Activated CD4-positive, alpha-beta T cell treated with anti-CD3 and anti-CD28 coated beads, Interleukin-2, amount 10 ng/mL, durations not matched to agents 24 days and 14 days (primary cell): ENCODE results near the gene MARS2. TPM values are rescaled to one million over a fixed set of nuclear protein-coding genes. Genes with fewer than 3 reads are reported as not detected.
"Not testable (repeated sequence)": the region's sequence is repeated elsewhere in the genome, so short reads cannot be mapped to it uniquely, and the experiment has no call there.

Experiments used
- DNase-seq: peaks from one replicate; pipeline ENCODE4 v3.0.0; 2022
- H3K27ac Mint-ChIP-seq: one replicate; pipeline ENCODE4 v1.8.0; 2022; ENCODE audit warnings: mild to moderate bottlenecking, mixed read lengths
- H3K27me3 Mint-ChIP-seq: one replicate; pipeline ENCODE4 v1.8.0; 2022; ENCODE audit warnings: mixed read lengths
- H3K36me3 Mint-ChIP-seq: one replicate; pipeline ENCODE4 v1.8.0; 2022; ENCODE audit warnings: low read depth, mild to moderate bottlenecking, mixed read lengths
- H3K4me1 Mint-ChIP-seq: one replicate; pipeline ENCODE4 v1.8.0; 2021; ENCODE audit warnings: mixed read lengths
- H3K4me3 Mint-ChIP-seq: one replicate; pipeline ENCODE4 v1.8.0; 2022; ENCODE audit warnings: mild to moderate bottlenecking, moderate library complexity, mixed read lengths
- H3K9me3 Mint-ChIP-seq: one replicate; pipeline ENCODE4 v1.8.0; 2021; ENCODE audit warnings: mixed read lengths
- intact Hi-C: fragments of 100-400 bp; cut with micrococcal nuclease; formaldehyde crosslinking; loops from one replicate; pipeline ENCODE4 v1.15.1; 2023
- total RNA-seq: library from RNA; stranded (reverse); gene quantifications from 2 replicates; pipeline ENCODE4 v1.2.3, GENCODE V29; 2022

The MARS2 gene
- total RNA-seq, 1 donor from 2014 or later: 23.2 TPM

DNA sequence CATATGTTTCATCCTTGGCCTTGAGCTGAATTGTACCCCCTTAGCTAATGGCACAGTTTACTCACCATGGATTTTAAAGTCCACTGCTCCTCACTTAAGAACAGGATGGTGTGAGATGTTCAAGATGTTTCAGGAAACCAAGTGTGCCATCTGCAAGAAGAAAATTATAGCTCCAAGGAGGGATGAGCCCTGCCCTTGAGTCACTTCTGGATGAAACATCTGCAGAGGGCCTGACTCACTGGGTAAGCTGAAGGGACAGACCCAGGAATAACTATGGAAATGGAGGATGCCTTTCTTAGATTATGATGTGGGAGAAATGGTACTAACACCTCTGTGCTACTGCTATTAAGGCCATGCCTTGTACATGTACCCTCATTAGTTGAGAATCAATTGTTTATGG, 6.4 kb downstream of the MARS2 start:
- DNase-seq: no peak
- H3K36me3 Mint-ChIP-seq: peaks cover 42% of the 10 kb centered on the region
- H3K27me3 Mint-ChIP-seq: no peaks in the 10 kb centered on the region
- H3K27ac Mint-ChIP-seq: no peak overlapping the region
- H3K4me3 Mint-ChIP-seq: no peak overlapping the region
- intact Hi-C loops: no loop called here
- no peaks in the 10 kb centered on the region for H3K9me3 Mint-ChIP-seq
- H3K4me1 Mint-ChIP-seq: peaks cover 28% of the 10 kb centered on the region

DNA sequence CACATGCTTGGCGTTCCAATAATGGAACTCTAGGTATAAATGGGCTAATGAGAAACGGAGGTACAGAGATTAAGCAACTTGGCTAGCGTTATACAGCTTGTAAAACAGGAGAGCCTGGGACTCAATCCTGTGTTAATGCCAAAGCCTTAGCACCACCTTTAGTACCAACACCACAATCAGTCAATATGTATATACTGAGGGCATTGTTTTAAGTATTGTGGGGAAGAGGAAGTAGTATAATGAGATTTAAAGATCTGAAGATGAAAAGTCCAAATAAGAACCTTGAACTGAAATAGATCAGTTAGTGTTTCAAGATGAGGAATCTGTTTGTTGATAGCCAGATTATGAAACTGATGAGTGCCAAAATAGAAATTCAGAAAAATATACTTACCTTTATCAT, 8.1 kb downstream of the MARS2 start:
- H3K9me3 Mint-ChIP-seq: no peaks in the 10 kb centered on the region
- H3K4me1 Mint-ChIP-seq: peaks cover 22% of the 10 kb centered on the region
- intact Hi-C loops: no loop called here
- H3K27me3 Mint-ChIP-seq: no peaks in the 10 kb centered on the region
- H3K4me3 Mint-ChIP-seq: no peak overlapping the region
- H3K27ac Mint-ChIP-seq: no peak overlapping the region
- no peak for DNase-seq
- H3K36me3 Mint-ChIP-seq: peaks cover 36% of the 10 kb centered on the region

DNA sequence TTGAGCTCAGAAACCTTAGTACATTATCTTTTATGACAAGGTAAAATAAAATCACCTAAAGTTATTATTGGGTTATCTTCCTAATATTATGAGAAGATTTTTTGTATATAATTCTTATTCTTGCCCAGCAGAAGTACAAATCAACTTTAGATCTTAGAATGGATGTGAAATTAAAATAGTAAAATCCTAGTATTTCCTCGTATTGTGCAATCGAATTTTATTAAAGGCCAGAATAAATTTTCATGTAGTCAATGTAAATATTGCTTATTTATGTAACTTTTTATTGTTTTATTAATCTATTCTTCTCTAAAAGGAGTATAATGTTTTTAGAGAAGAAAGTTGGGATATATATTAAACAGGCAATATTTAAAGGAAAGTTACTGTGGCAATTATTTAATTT, 12.7 kb downstream of the MARS2 start:
- no peaks in the 10 kb centered on the region for H3K27me3 Mint-ChIP-seq
- no peak overlapping the region for H3K27ac Mint-ChIP-seq
- peaks cover 4% of the 10 kb centered on the region for H3K36me3 Mint-ChIP-seq
- no peak for DNase-seq
- H3K4me3 Mint-ChIP-seq: no peak overlapping the region
- H3K9me3 Mint-ChIP-seq: no peaks in the 10 kb centered on the region
- intact Hi-C loops: no loop called here
- no peaks in the 10 kb centered on the region for H3K4me1 Mint-ChIP-seq

DNA sequence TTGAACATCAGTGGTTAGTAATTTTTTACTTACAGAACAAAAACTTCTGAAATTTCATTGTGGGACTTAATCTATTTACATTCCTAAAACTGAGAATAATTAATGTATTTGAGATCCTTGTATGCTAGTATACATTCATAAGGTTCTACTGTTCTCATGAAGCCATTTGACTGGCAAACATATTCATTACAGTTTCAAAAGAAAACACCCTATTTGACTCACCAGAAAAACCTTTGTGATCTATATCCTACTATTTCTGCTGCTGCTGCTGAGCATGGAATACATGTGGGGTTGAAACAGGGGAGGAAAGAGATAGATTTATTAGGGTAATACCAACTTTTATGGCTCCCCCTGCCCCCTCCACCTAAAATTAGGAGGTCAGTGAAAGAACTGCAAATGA, 21.8 kb downstream of the MARS2 start:
- H3K27ac Mint-ChIP-seq: no peak overlapping the region
- intact Hi-C loops: no loop called here
- no peaks in the 10 kb centered on the region for H3K27me3 Mint-ChIP-seq
- H3K9me3 Mint-ChIP-seq: no peaks in the 10 kb centered on the region
- no peak for DNase-seq
- no peaks in the 10 kb centered on the region for H3K36me3 Mint-ChIP-seq
- no peaks in the 10 kb centered on the region for H3K4me1 Mint-ChIP-seq
- no peak overlapping the region for H3K4me3 Mint-ChIP-seq

DNA sequence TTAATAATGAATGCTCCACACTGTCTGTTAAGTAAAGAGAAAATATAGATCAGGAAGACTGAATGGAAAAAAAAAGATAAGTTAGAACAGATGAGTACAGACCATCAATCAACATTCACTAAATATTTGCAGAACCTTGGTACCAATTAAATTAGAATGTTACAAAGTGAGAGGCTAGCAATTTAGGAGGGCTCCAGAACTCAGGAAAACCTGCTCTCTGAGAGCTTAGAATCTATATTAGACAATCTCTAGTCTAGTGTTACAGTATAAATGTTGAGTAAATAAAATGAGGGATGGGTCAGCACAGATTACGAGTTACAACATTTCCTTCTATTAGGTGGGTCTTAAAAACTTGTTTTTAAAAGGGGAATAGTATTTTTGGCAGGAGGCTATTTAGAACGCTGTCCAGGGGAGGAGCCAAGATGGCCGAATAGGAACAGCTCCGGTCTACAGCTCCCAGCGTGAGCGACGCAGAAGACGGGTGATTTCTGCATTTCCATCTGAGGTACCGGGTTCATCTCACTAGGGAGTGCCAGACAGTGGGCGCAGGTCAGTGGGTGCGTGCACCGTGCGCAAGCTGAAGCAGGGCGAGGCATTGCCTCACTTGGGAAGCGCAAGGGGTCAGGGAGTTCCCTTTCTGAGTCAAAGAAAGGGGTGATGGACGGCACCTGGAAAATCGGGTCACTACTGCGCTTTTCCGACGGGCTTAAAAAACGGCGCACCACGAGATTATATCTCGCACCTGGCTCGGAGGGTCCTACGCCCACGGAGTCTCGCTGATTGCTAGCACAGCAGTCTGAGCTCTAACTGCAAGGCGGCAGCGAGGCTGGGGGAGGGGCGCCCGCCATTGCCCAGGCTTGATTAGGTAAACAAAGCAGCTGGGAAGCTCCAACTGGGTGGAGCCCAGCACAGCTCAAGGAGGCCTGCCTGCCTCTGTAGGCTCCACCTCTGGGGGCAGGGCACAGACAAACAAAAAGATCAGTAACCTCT, 23.7 kb downstream of the MARS2 start:
- H3K36me3 Mint-ChIP-seq, H3K9me3 Mint-ChIP-seq, H3K4me1 Mint-ChIP-seq, H3K4me3 Mint-ChIP-seq, intact Hi-C loops, H3K27ac Mint-ChIP-seq, DNase-seq, H3K27me3 Mint-ChIP-seq: not testable (repeated sequence)

GRCh38 chr2:197740200-197740599, 35.0 kb downstream of the MARS2 start:
- Mint-ChIP-seq H3K27me3 (peaks cover 4% of the 10 kb centered on the region), H3K9me3 (no peaks in the 10 kb centered on the region)
- intact Hi-C loops: no loop called here

More at GRCh38 chr2:197740200-197740599, 35.0 kb downstream of the MARS2 start:
- Mint-ChIP-seq H3K4me3 (no peak overlapping the region), H3K4me1 (no peaks in the 10 kb centered on the region), H3K27ac (no peak overlapping the region), H3K36me3 (no peaks in the 10 kb centered on the region)
- DNase-seq: no peak

Other genes starting within 250 kb of the MARS2 start
- gene HSPD1, start 205.5 kb upstream of the MARS2 start, total RNA-seq: 984 and 999 TPM in 2 replicates
- 409 and 411 TPM in 2 replicates for gene HSPE1, start 205.0 kb upstream of the MARS2 start, total RNA-seq
- gene MOB4, start 189.3 kb upstream of the MARS2 start, total RNA-seq: 19.2 and 22.6 TPM in 2 replicates
- not detected in 2 replicates for gene RFTN2, start 29.8 kb upstream of the MARS2 start, total RNA-seq
- gene BOLL, start 80.0 kb downstream of the MARS2 start, total RNA-seq: not detected in 2 replicates
- gene PLCL1, start 99.2 kb downstream of the MARS2 start, total RNA-seq: 0.45 and 0.63 TPM in 2 replicates